Sigmoid colon (tissue), 4 donors: ENCODE data around the gene RPS8.

Source experiments
- CTCF ChIP-seq, 4 experiments: fragments of 450-650 bp in 3 of 4; fragments of 200-600 bp in 1 of 4; IDR thresholded peaks; one replicate each; pipeline ENCODE4 v1.5.1; 2016 to 2019; ENCODE audit warnings: antibody characterized with exemption in 4 of 4, mild to moderate bottlenecking in 3 of 4, moderate library complexity in 2 of 4
- POLR2A ChIP-seq, 2 donors: fragments of 450-650 bp; IDR thresholded peaks; one replicate each; pipeline ENCODE4 v1.6.1; 2016; ENCODE audit warnings: antibody characterized with exemption in 2 of 2, mild to moderate bottlenecking in 2 of 2, moderate library complexity in 2 of 2
- POLR2AphosphoS5 ChIP-seq, 4 donors: sonication (generic); formaldehyde crosslinking; IDR thresholded peaks; one replicate each; pipeline ENCODE4 v1.6.1; 2017; ENCODE audit warnings: antibody characterized with exemption in 4 of 4

GRCh38 chr1:44787506-44787905 is 12.2 kb downstream of the RPS8 start:
- no peak for TF ChIP-seq POLR2A (IDR thresholded peaks at IDR 0.05)
- TF ChIP-seq POLR2AphosphoS5 (IDR thresholded peaks at IDR 0.05): no peak
- TF ChIP-seq CTCF (IDR thresholded peaks at IDR 0.05): no peak
